HG02610 (cell line): ENCODE data around the gene CHST11.

Experiments
- ATAC-seq: cut with Tn5 transposase; IDR thresholded peaks from one replicate; pipeline ENCODE4 v1.9.1; 2021; ENCODE audit warnings: mild to moderate bottlenecking, moderate library complexity; ENCODE audit not compliant: unreplicated experiment

CHST11 gene

DNA sequence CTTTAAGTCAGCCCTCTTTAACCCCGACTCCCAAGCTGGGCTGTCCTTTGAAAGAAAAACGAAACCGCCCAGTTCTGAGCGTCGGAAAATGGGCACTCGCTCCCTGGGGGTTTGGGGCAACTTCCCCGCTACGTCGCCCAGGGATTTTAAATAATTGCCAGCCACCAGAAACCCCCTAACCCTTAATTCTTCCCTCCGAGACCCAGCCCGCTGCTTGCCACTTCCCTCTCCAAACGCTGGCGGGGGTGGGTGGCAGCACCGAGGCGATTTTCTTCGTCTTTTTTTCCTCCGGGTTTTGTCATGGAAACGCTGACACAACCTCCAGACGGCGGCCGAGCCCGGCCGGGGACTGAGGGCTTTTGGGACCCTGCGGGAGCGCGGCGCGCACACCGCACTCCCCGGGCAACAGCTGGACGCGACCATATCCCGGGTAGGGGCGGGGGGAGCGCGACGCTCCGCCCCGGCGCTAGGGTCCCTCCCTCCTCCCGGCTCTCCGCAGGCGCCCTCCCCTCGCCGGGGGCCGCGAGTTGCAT, at the start of gene CHST11:
TSS of gene CHST11 (plus strand) at position 532 of the 533 bp plus-strand sequence.
- ATAC-seq = peak; percentile 81

DNA sequence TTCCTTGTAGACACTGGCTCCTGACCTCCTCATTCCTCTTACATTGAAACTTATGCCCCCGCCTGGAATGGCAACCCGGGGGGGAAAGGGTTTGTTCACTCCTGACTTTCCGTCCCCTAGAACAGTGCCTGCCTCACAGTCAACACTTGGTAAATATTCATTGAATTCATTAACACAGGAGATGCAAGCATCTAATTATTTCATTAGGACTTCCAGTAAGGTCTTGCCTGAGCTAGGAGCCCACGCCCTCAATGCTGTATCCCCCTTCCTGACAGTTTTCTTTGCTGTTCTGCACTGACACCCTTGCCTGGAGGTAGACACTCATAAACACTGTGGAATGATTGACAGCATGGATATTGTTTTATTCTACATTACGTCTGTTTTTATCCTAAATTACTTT, 49.3 kb upstream of the CHST11 start:
- no peak for ATAC-seq

DNA sequence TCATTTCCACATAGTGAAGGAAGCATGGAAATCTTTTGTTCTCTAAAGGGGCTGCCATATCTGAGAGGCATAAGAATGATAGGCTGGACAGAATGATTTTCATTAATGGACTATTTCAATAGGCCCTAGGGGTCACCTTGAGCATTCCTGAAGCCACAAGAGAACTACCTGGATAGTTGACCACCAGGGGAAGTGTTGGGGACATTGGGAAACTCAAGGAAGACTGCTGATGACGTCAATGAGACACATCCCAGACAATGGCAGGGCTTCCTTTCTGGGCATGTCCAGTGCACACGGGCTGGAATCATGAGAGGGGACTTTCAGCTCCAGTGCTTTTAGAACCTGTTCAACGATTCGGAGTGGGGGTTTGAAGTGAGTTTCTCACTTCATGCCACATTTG, 48.8 kb upstream of the CHST11 start:
- ATAC-seq = no peak

DNA sequence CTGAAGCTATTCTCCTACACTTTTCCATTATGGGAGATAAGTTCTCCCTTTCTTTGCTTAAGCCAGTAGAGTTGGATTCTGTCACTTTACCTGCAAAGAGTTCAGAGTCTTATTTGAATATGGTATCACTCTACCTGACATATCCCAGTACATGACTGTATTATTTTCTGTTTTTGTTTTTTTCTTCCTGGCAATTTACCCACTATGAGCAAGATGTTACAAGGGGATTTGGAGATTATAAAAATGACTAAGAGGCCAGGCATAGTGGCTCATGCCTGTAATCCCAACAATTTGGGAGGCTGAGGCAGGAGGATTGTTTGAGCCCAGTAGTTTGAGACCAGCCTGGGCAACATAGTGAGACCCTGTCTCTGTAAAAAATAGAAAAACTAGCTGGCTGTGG, 46.4 kb upstream of the CHST11 start:
- no peak for ATAC-seq

DNA sequence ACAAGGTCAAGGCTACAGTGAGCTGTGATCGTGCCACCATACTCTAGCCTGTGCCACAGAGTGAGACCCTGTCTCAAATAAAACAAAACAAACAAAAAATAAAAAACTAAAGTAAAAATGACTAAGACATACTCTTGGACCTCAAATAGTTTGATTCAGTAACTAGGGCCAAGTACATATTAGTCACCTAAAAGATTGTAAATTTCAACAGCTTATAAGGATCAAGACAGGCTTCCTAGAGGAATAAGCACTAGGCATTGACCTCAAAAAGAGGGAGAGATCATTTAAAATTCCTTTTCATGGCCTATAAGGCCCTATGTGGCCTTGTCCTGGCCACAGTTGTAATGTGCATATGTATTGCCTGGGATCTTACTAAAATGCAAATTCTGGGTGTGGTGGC, 46.0 kb upstream of the CHST11 start:
- no peak for ATAC-seq

DNA sequence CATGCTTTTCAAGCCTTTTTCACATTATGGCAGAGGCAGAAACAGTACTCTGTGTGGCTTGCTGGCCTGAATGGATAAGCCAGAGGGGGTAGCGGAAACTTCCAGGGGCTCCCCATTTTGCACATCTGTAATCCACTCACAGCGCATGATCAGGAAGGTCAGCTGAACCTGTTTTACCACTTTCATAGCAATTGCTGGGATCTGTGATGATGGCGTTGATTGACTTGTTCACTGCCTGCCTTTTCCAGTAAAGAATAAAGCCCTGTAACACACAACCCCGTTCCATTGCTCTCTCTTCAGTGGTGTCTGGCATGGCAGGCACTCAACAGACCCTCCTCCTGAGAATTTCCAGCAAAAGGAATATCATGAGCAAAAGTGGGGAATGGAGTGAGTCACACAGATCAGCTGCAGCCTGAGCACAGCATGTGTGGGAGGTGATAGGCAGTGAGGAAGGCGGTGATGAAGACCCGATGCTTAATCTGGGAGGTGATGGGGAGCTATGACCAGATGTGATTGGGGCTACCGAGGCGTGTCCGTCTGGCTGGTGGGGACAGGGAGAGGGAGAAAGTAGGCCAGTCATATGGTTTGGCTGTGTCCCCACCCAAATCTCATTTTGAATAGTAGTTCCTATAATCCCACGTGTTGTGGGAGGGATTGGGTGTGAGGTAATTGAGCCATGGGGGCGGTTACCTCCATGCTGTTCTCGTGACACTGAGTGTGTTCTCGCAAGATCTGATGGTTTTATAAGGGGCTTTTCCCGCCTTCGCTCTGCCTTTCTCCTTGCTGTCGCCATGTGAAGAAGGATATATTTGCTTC, 44.7 kb upstream of the CHST11 start:
- ATAC-seq = no peak

DNA sequence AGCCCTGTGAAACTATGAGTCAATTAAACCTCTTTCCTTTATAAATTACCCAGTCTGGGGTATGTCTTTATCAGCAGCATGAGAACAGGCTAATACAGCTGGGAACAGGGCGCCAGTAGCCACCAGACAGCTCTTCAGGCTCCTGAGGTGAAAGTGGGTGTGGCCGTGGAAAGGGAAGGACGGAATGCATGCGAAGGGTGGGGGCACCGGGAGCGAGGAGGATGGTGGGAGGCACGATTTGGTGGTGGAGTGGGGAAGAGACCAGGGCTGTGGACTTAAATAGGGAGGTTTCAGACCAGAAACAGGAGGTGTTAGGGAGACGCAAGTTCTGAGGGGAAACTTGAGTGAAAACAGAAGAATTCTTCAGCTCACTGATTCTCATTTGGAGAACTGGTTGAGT, 44.1 kb upstream of the CHST11 start:
- no peak for ATAC-seq

DNA sequence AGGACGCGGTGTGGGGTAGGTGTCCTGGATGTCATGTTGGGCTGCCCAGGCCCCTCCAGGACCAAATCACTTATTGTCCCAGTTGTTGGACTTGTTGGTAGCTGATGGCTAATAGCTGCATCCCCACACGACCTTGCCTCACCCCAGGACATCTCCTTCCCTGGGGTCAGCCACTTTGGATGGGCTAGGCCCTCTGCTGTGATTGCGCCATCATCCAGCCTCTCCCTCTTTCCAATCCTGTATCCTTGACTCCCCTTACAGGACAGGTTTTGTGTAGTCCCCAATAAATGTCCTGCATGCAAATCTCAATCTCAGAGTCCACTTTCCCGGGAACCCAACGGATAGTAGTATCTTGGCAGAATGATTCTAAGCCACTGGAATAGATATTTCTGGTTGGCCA, 43.4 kb upstream of the CHST11 start:
- no peak for ATAC-seq

DNA sequence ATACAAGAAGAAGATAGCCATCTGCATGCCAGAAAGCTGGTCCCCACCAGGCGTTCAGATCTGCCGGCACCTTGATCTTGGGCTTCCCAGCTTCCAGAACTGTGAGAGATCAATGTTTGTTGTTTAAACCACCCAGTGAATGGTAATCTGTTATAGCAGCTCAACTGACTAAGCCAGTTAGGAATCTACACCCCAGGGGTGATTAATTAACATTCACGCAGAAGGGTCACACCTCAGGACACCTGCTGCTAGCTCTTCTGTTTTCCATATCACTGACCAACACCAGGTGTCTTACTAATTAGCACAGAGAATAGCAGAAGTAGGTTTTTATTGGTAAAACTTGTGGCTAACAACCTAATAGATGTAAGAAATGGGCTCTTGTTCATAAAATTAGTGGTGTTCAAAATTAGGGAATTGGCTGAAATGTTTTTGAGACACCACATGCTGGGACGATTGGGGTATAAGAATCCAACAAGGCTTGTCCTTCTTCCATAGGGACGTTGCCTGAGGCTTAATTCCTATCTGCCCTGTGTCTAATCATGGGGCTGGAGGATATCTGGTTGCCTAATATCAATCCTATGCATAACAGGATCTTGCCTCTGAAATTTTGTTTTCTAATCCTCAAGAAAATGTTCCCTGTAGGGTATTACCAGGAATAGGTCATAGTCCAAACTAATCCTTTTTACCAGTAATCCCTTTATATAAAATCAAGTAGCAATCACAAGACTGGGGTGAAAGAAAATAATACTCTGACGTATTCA, 42.0 kb upstream of the CHST11 start:
- no peak for ATAC-seq

DNA sequence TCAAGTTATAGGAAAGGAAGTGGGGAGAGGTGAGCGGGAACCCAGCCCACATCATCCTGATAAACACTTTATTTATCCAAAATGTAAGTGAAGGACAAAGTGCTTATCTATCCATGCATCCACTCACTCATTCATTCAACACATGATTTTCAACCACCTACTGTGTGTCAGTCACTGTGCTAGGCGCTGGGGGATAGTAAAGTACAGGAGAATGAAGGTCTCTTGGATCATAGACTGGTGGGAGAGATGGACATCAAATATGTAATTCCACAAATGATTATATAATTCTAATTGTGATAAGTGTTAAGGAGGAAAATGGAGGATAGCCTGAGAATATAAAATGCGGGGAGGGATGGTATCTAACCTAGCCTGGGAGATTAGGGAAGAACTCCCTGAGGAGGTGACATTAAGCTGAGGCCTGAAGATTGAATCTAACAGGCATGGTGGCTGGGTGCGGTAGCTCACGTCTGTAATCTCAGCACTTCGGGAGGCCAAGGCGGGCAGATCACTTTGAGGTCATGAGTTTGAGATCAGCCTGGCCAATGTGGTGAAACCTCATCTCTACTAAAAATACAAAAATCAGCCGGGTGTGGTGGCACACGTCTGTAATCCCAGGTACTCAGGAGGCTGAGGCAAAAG, 41.3 kb upstream of the CHST11 start:
- no peak for ATAC-seq

DNA sequence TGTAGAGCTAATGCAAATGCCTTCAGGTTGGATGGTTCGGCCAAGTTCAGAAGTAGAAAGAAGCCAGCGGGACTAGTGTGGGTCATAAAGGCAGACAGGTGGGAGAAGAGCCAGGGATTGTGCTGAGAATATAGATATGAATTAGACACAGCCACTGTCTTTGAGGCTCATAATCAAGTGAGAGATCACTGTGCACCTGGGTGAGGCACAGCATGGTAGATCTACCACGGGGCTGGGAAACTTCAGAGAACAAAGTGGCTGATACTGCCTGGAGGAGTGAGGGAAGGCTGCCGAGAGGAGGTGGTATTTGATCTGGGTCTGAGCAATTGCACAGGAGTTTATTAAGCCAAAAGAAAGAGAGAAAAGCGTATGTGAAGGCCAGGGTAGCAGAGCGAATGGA, 40.6 kb upstream of the CHST11 start:
- no peak for ATAC-seq

DNA sequence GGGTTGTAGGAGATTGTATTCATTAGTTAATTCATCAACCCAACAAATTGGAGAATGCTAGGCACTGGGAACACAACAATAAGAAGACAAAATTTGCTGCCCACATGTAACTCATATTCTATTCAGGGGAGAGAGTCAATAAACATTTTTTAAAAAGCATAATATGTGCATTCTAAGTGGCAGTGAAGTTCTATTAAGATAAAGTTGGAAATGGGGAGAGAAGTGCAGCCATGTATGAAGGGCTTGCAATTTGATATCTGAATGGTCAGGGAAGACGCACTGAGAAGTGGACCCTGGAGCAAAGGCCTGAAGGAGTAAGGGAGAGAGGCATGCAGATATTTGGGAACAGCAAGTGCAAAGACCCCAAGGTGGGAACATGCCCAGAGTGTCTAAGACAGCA, 40.2 kb upstream of the CHST11 start:
- ATAC-seq = no peak

DNA sequence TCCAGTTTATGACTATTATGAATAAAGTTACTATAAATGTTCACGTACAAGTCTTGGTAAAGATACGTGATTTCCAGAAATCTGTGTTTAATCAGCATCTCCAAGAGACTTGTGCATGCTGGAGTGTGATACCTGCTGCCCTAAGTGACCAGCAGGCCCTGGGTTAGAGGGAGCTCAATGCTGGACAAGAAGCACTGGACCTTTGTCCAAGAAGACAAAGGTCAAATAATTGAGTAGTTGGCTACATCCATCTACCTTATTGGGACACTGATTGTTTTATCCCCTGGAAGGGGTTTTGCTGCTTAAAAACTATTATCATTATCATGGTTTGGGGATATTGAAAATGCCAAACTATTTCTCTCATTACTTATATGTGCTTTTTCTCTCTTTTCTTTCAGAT, 37.0 kb upstream of the CHST11 start:
- no peak for ATAC-seq

DNA sequence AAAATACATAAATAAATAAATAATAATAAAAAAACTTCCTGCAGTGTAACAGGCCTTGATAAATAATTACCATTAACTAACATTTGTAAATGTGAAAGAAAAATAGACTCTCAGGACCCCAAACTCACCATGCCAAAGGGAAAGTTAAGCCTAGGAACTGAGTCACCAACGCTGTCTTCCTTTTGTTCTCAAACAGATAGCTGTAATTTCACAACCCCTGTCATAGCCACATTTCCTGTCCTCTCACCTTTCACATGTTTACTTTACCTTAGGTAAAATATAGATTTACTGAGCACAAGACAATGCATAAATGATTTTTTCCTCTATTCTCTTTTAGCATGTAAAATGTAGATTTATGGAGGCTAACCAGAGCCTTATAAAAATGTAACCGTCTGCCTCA, 35.9 kb upstream of the CHST11 start:
- no peak for ATAC-seq

DNA sequence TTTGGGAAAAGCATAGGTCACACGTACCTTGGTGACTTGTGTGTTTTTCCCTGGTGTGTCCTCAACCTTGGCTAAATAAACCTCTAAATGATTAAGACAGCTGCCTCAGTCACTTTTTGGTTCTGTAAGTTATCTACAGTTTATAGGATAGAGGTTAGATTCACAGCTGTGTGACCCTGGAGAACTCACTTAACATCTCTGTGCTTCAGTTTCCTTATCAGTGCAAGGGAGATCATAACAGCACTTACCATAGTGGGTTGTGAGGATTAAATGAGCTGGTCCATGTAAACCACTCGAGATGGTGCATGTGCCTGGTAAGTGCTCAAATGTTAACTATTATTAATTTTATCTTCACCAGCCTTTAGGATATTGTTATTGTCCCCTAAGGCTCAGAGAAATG, 35.4 kb upstream of the CHST11 start:
- no peak for ATAC-seq

DNA sequence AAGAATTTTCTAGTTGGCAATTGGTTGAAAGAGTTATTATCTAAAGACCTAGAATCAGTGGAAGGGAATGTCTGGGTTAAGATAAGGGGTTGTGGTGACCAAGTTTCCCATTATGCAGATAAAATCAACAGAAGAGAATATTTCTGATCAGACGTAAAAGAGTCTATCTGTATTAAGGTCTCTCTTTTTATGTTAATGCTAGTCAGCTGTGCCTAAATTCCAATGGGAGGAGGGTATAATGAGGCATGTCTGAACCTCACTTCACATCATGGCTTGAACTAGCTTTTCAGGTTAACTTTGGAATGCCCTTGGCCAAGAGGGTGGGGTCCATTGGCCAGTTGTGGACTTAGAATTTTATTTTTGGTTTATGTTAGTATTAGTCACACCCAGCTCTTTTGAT, 34.3 kb upstream of the CHST11 start:
- ATAC-seq = no peak

DNA sequence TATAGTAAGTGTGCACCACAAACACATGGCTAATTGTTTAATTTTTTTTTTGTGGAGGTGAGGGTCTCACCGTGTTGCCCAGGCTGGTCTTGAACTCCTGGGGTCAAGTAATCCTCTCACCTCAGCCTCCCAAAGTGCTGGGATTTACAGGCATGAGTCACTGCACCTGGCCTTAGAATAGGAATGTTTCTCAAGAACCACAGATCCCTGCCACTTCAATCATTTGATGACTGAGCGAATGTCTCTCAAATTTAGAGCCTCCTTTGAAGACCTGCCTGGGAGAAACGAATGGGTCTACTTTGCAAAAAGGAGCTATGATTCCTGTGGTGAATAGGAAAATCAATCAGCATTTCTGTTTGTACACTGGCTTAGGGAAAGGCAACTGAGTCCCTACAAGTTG, 33.5 kb upstream of the CHST11 start:
- no peak for ATAC-seq

DNA sequence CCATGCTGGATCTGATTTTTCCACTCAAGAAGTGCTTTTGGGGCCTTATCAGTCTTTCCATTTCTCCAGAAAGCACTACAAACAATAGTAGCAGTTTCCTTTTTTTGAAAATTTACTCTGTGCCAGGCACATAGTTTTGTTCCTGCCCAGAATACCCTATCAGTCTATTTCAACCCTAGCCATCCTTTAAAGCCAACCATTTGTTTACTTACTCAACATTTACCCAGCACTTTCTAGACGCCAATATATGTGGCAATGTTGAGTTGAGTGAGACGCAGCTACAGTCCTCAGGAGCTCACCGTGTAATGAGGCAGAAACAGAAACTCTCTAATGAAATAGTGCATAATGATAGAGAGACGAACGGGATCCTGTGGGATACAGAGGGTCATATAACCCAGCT, 32.9 kb upstream of the CHST11 start:
- no peak for ATAC-seq

DNA sequence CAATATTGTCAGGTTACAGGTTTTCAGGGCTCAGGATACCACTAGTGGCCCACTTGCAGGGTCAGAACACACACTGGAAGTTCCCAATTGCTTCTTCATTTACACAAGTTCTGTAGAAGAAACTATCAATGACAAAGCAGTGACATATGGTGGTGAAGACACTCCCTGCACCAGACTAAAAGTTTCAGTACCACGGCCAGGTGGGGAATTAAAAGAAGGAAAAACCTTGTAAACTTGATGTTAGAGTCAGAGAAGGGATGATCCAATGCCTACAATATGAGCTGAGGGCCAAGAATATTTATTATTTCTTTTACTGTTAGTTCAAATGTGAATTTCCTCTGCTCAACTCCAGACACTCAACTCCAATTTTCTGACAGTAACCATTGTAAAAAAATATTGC, 31.8 kb upstream of the CHST11 start:
- ATAC-seq = no peak

DNA sequence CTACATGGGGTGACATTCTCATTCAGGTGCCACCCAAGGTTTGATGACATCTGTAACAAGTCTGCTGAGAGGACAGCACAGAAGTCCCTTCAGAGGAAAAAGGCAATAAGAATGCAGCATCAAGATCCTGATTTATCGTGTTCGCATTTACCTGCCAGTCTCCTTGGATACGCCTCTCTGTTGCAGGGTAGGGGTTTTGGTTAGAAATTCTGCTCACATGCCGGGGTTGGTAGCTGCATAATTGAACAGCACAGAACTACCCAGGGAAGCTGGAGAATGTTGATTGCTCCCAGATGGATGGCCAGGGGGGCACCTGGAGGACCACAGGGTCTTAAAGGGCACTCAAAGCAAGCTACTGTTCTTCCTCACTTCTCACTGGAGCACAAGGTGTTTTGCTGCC, 31.1 kb upstream of the CHST11 start:
- no peak for ATAC-seq

DNA sequence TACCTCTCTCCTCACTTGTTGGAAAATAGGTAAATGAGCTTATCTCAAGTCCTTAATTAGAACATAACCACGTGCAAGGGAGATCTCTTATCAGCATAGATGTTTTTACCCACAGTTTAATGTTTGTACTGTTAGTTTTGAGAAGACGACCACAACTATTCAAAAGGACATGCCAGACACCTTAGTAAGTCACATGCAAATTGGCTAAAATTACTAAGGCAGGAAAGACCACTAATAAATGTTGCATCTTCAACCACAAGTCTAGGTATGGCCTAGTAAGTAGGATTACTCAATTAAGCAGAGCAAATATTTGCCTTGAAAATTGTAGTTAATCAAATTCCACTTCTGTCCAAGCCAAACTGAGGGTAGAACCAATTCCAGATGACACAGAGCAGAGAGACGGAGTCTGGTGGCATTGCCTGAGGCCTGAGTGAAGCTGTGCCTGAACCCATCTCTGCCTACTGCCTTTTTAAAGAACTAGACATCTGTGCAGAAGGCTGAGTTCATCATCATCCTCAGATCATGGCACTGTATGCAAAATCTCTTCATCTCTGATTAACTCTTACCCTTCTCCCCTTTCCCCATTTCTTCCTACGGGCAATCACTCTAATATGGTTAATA, 29.7 kb upstream of the CHST11 start:
- peak; percentile 29 for ATAC-seq
